H1 (cell line): ENCODE data around the gene LGALS4. TPM values are rescaled to one million over a fixed set of nuclear protein-coding genes. Genes with fewer than 3 reads are reported as not detected.

Experiments used
- CTCF ChIA-PET: fragments of 300-600 bp; sonication (Branson Sonifier 250); formaldehyde crosslinking; loops from one replicate; lab custom pipeline; 2021; ENCODE audit not compliant: partially characterized antibody; lab: Charles Lee
- POLR2A ChIA-PET: fragments of 300-600 bp; sonication (Branson Sonifier 250); formaldehyde crosslinking; loops from one replicate; lab custom pipeline; 2021; ENCODE audit warnings: inconsistent platforms; ENCODE audit not compliant: partially characterized antibody; lab: Charles Lee
- DNase-seq, 2 experiments: peaks; one replicate each; pipeline versions ENCODE4 v3.0.0 to v3.0.0-alpha.2; 2010 to 2022; ENCODE audit warnings: low spot score in 2 of 2, low read depth in 1 of 2, mixed read lengths in 1 of 2
- FAIRE-seq: peaks from 2 replicates; lab custom pipeline; 2011; peaks lifted over from hg19 to GRCh38; lab: Jason Lieb, UNC
- H2AFZ ChIP-seq: 2 replicates; pipeline ENCODE4 v1.8.1; 2012; ENCODE audit warnings: low read length, inconsistent platforms
- H2AK5ac ChIP-seq: 2 replicates; pipeline ENCODE4 v1.6.1; 2013; ENCODE audit warnings: low read depth, low read length
- H2BK120ac ChIP-seq: replicated peaks from 2 replicates; pipeline ENCODE3; 2013; ENCODE audit warnings: low read depth, low read length, inconsistent platforms
- H2BK12ac ChIP-seq: 2 replicates; pipeline ENCODE4 v1.6.1; 2013; ENCODE audit warnings: low read depth, low read length
- H2BK15ac ChIP-seq: 2 replicates; pipeline ENCODE4 v1.6.1; 2013; ENCODE audit warnings: low read length
- H2BK20ac ChIP-seq: 2 replicates; pipeline ENCODE4 v1.6.1; 2013; ENCODE audit warnings: low read length
- H2BK5ac ChIP-seq: 2 replicates; pipeline ENCODE4 v1.6.1; 2013; ENCODE audit warnings: low read depth, low read length
- H3K14ac ChIP-seq: 2 replicates; pipeline ENCODE4 v1.6.1; 2013; ENCODE audit warnings: inconsistent platforms; ENCODE audit not compliant: insufficient read length
- H3K18ac ChIP-seq: 2 replicates; pipeline ENCODE4 v1.6.1; 2013; ENCODE audit warnings: low read length; ENCODE audit errors: extremely low read depth
- H3K23ac ChIP-seq: 2 replicates; pipeline ENCODE4 v1.6.1; 2013; ENCODE audit warnings: inconsistent platforms; ENCODE audit not compliant: insufficient read length
- H3K23me2 ChIP-seq: 2 replicates; pipeline ENCODE4 v1.6.1; 2013; ENCODE audit warnings: low read depth, low read length
- H3K27ac ChIP-seq: 2 replicates; pipeline ENCODE4 v1.6.1; 2011; ENCODE audit warnings: low read depth, low read length, inconsistent platforms
- H3K27me3 ChIP-seq, 4 experiments: replicated peaks in 1 of 4; 1 replicate in 1 of 4; 2 replicates in 3 of 4; pipeline versions ENCODE4 v1.6.1 to v1.8.1; 2011 to 2013; ENCODE audit warnings: low read length in 3 of 4, mild to moderate bottlenecking in 3 of 4, inconsistent platforms in 2 of 4, mixed read lengths in 2 of 4, moderate library complexity in 1 of 4; ENCODE audit not compliant: control insufficient read depth in 3 of 4, insufficient read depth in 3 of 4; ENCODE audit errors: extremely low read depth in 1 of 4
- H3K36me3 ChIP-seq, 4 experiments: 2 replicates each; pipeline versions ENCODE4 v1.6.1 to v1.8.1; 2011 to 2013; ENCODE audit warnings: mild to moderate bottlenecking in 4 of 4, low read length in 3 of 4, moderate library complexity in 2 of 4, control low read depth in 1 of 4, inconsistent platforms in 1 of 4; ENCODE audit not compliant: insufficient read depth in 4 of 4, control insufficient read depth in 2 of 4
- H3K4ac ChIP-seq: replicated peaks from 2 replicates; pipeline ENCODE3; 2013; ENCODE audit warnings: low read length, low read depth, mixed read lengths, inconsistent platforms; ENCODE audit not compliant: insufficient read length
- H3K4me1 ChIP-seq, 4 experiments: replicated peaks in 1 of 4; 1 replicate in 1 of 4; 2 replicates in 3 of 4; pipeline versions ENCODE4 v1.6.1 to v1.8.1; 2011 to 2013; ENCODE audit warnings: low read length in 3 of 4, inconsistent platforms in 2 of 4, mixed read lengths in 1 of 4; ENCODE audit not compliant: insufficient read depth in 4 of 4, control insufficient read depth in 3 of 4
- H3K4me2 ChIP-seq, 2 experiments: 2 replicates each; pipeline versions ENCODE4 v1.6.1 to v1.8.1; 2011 to 2013; ENCODE audit warnings: low read depth in 2 of 2, low read length in 2 of 2, control low read depth in 1 of 2, inconsistent platforms in 1 of 2, mild to moderate bottlenecking in 1 of 2; ENCODE audit not compliant: insufficient read depth in 1 of 2
- H3K4me3 ChIP-seq, 4 experiments: fragments of 200-600, 300-600 bp in 1 of 4; sonication (generic), shearing (Covaris generic), sonication (Bioruptor Twin) in 1 of 4; 2 replicates each; pipeline versions ENCODE4 v1.5.1 to v1.8.1; 2011 to 2016; ENCODE audit warnings: low read length in 4 of 4, low read depth in 3 of 4, control low read depth in 2 of 4, inconsistent platforms in 2 of 4, mild to moderate bottlenecking in 2 of 4, mixed read lengths in 1 of 4, moderate library complexity in 1 of 4; ENCODE audit not compliant: insufficient read depth in 2 of 4; ENCODE audit errors: extremely low read depth in 1 of 4
- H3K56ac ChIP-seq: replicated peaks from 2 replicates; pipeline ENCODE3; 2013; ENCODE audit warnings: low read depth, mild to moderate bottlenecking, mixed read lengths, low read length, inconsistent platforms; ENCODE audit not compliant: insufficient read length
- H3K79me1 ChIP-seq: 2 replicates; pipeline ENCODE4 v1.6.1; 2013; ENCODE audit warnings: low read depth, low read length, control low read depth
- H3K79me2 ChIP-seq, 2 experiments: 2 replicates each; pipeline versions ENCODE4 v1.6.1 to v1.8.1; 2012 to 2013; ENCODE audit warnings: low read length in 2 of 2, mild to moderate bottlenecking in 2 of 2, inconsistent platforms in 1 of 2; ENCODE audit not compliant: insufficient read depth in 2 of 2, control insufficient read depth in 1 of 2
- H3K9ac ChIP-seq, 4 experiments: replicated peaks in 1 of 4; 1 replicate in 1 of 4; 2 replicates in 3 of 4; pipeline versions ENCODE4 v1.6.1 to v1.8.1; 2011 to 2013; ENCODE audit warnings: low read depth in 3 of 4, low read length in 3 of 4, control low read depth in 2 of 4, mild to moderate bottlenecking in 2 of 4, moderate library complexity in 2 of 4, inconsistent platforms in 1 of 4; ENCODE audit errors: extremely low read depth in 1 of 4
- H3K9me3 ChIP-seq, 2 experiments: 2 replicates each; pipeline versions ENCODE4 v1.6.1 to v1.8.1; 2012 to 2013; ENCODE audit warnings: mild to moderate bottlenecking in 2 of 2, moderate library complexity in 2 of 2, control low read depth in 1 of 2, inconsistent platforms in 1 of 2, low read depth in 1 of 2, low read length in 1 of 2, mixed read lengths in 1 of 2; ENCODE audit not compliant: insufficient read depth in 2 of 2
- H4K20me1 ChIP-seq, 2 experiments: replicated peaks in 1 of 2; 2 replicates each; pipeline versions ENCODE3 to v1.8.1; 2011 to 2013; ENCODE audit warnings: inconsistent platforms in 2 of 2, low read length in 2 of 2, mild to moderate bottlenecking in 1 of 2; ENCODE audit not compliant: insufficient read depth in 2 of 2, control insufficient read depth in 1 of 2
- H4K5ac ChIP-seq: 2 replicates; pipeline ENCODE4 v1.6.1; 2013; ENCODE audit warnings: low read length, low read depth, mixed read lengths, inconsistent platforms; ENCODE audit not compliant: insufficient read length
- H4K8ac ChIP-seq: 2 replicates; pipeline ENCODE4 v1.8.0; 2013; ENCODE audit warnings: mild to moderate bottlenecking, moderate library complexity, low read length, inconsistent platforms; ENCODE audit not compliant: insufficient read depth; ENCODE audit errors: extremely low read depth
- H4K91ac ChIP-seq: replicated peaks from 2 replicates; pipeline ENCODE3; 2013; ENCODE audit warnings: low read length, mixed read lengths, inconsistent platforms; ENCODE audit not compliant: insufficient read length
- CTCF ChIP-seq, 3 experiments: IDR thresholded peaks; 1 replicate in 2 of 3; 2 replicates in 1 of 3; pipeline versions ENCODE4 v1.5.1 to v1.6.1; 2011; ENCODE audit warnings: low read length in 3 of 3, mild to moderate bottlenecking in 3 of 3, inconsistent platforms in 2 of 3, low read depth in 1 of 3, moderate library complexity in 1 of 3; ENCODE audit not compliant: insufficient read depth in 1 of 3; ENCODE audit errors: control extremely low read depth in 1 of 3
- HDAC2 ChIP-seq, 2 experiments: fragments of 300-600 bp in 1 of 2; sonication (generic) in 1 of 2; IDR thresholded peaks; 2 replicates each; pipeline ENCODE4 v1.6.1; 2011 to 2012; ENCODE audit warnings: low read depth in 2 of 2, low read length in 2 of 2, mild to moderate bottlenecking in 2 of 2, moderate library complexity in 2 of 2, borderline replicate concordance in 1 of 2, inconsistent platforms in 1 of 2
- MAFK ChIP-seq: IDR thresholded peaks from 2 replicates; pipeline ENCODE4 v1.6.1; 2012; ENCODE audit warnings: low read depth, mild to moderate bottlenecking, improper control_type of control experiment, low read length
- PHF8 ChIP-seq: fragments of 200-600 bp; sonication (generic); conservative IDR thresholded peaks from 2 replicates; pipeline ENCODE4 v1.7.1; 2012; ENCODE audit warnings: low read depth, mild to moderate bottlenecking, inconsistent platforms, low read length, moderate library complexity
- SIN3A ChIP-seq, 2 experiments: IDR thresholded peaks in 1 of 2; conservative IDR thresholded peaks in 1 of 2; 2 replicates each; pipeline ENCODE4 v1.6.1; 2011 to 2012; ENCODE audit warnings: low read length in 2 of 2, improper control_type of control experiment in 1 of 2, low read depth in 1 of 2, mild to moderate bottlenecking in 1 of 2
- SIRT6 ChIP-seq: IDR thresholded peaks from one replicate; pipeline ENCODE4 v1.7.1; 2012; ENCODE audit warnings: low read length, inconsistent platforms
- TAF7 ChIP-seq: optimal IDR thresholded peaks from 2 replicates; pipeline ENCODE3; 2011; ENCODE audit warnings: low read depth, mild to moderate bottlenecking, inconsistent platforms, low read length, moderate library complexity, borderline replicate concordance
- WGBS, 2 experiments: shearing (Covaris generic) in 1 of 2; methylation state at CpG; one replicate each; pipeline versions ENCODE4 v1.1.6 to v1.1.7; 2013 to 2015; ENCODE audit warnings: low lambda C conversion rate in 2 of 2, mixed read lengths in 2 of 2, inconsistent platforms in 1 of 2, low coverage in 1 of 2, missing lambda C conversion rate in 1 of 2; ENCODE audit not compliant: insufficient replicate concordance in 2 of 2, insufficient coverage in 1 of 2, insufficient read length in 1 of 2; ENCODE audit errors: extremely low coverage in 1 of 2, missing lambda C conversion rate in 1 of 2; 5-methylcytosine and 5-hydroxymethylcytosine counted together
- polyA plus RNA-seq, 7 experiments: library from polyadenylated mRNA; depleted of rRNA in 3 of 7; stranded (reverse) in 5 of 7; unstranded in 2 of 7; fragments of >200 nt in 5 of 7; fragments of 200-250 nt in 2 of 7; gene quantifications; 1 replicate in 5 of 7; 2 replicates in 1 of 7; 4 replicates in 1 of 7; pipeline versions ENCODE4 v1.2.1 to v1.2.3, GENCODE V29; 2011 to 2013; ENCODE audit warnings: missing spikeins in 2 of 7, mixed read lengths in 2 of 7
- total RNA-seq: library from RNA; stranded (reverse); fragmentation: NEBNext Ultra II Directional; extraction: Animal tissue kit (Norgen Biotek cat#: 25700); gene quantifications from 2 replicates; pipeline ENCODE4 v1.2.1, GENCODE V29; 2021

The LGALS4 gene
- total and polyA plus RNA-seq, 2 of the 8 experiments (the other 6 are each of a cell fraction or from before 2014, with no cell fraction given): 0.32 to 0.37 TPM

- peak overlapping the region; percentile 94 for H3K4ac ChIP-seq
- H4K91ac ChIP-seq: peak overlapping the region; percentile 93
- 5% methylated on average over 40 of the region's 40 CpGs; no CpG with 5 or more reads in 1 of the 2 experiments for WGBS, 2 experiments
- peaks cover 22 to 28% of the 10 kb centered on the region in 2 experiments for H3K79me2 ChIP-seq
- H2AK5ac ChIP-seq: no peak overlapping the region
- H3K56ac ChIP-seq: peak overlapping the region; percentile 28
- peaks cover 9% of the 10 kb centered on the region; the same call in 1 of the 2 replicates for H3K79me1 ChIP-seq
- ChIA-PET CTCF (interaction anchor here (0.5 to 4.3 kb wide), 6 partner anchors 12 to 42 kb away, joined by 3 to 21 read pairs (median 4); no protein-coding TSS in a partner anchor), POLR2A (interaction anchor here (0.6 to 4.5 kb wide), 18 partner anchors 10 to 564 kb away, joined by 3 to 65 read pairs (median 6); partner anchors contain the start of genes ECH1, MRPS12, RINL and SARS2)
- no peak overlapping the region for H3K23ac ChIP-seq
- peak overlapping the region; percentile 32 for H3K18ac ChIP-seq
- H2BK120ac ChIP-seq: peak overlapping the region; percentile 31
- H4K8ac ChIP-seq: peak overlapping the region; percentile 91; the same call in 1 of the 2 replicates
- peaks cover 12 to 16% of the 10 kb centered on the region in 2 experiments for H4K20me1 ChIP-seq
- peaks cover 2 to 16% (median 11%) of the 10 kb centered on the region in 4 experiments for H3K4me1 ChIP-seq
- FAIRE-seq (no peak), DNase-seq (peak in 1 of 2 experiments; percentile 69)
- peaks cover 0 to 2% of the 10 kb centered on the region in 2 experiments; a peak in 1 of 4 replicates for H3K9me3 ChIP-seq
- peak overlapping the region; percentile 67 to 87 (median 72) for H3K4me3 ChIP-seq
- peak overlapping the region; percentile 70 for H3K27ac ChIP-seq
- peaks cover 14 to 29% (median 17%) of the 10 kb centered on the region in 4 experiments for H3K36me3 ChIP-seq
- peak overlapping the region; percentile 96 to 97 for H3K4me2 ChIP-seq
- H4K5ac ChIP-seq: peak overlapping the region; percentile 75
- no peak overlapping the region; the same call in 1 of the 2 replicates for H2BK15ac ChIP-seq
- 0 out of 2 replicates have a peak overlapping the region, but pooled peaks have one; percentile 19 for H2AFZ ChIP-seq
- no peaks in the 10 kb centered on the region for H3K27me3 ChIP-seq
- no peak overlapping the region for H3K14ac ChIP-seq
- peaks cover 22% of the 10 kb centered on the region for H3K23me2 ChIP-seq
- H2BK5ac ChIP-seq: peak overlapping the region; percentile 76
- H2BK12ac ChIP-seq: peak overlapping the region; percentile 68
- peak overlapping the region; percentile 14 to 81 (median 61) for H3K9ac ChIP-seq
- peak overlapping the region; percentile 72; the same call in 1 of the 2 replicates for H2BK20ac ChIP-seq
- no peak for TF ChIP-seq MAFK
- 0 out of 4 replicates have a peak, but pooled peaks of 1 of the 3 experiments have one; percentile 9 for TF ChIP-seq CTCF (IDR thresholded peaks at IDR 0.05; ENCODE audit: control extremely low read depth in 1 of 3, insufficient read depth in 1 of 3, low read depth in 1 of 3, low read length in 3 of 3)
- TF ChIP-seq TAF7: peak; percentile 43
- 0 out of 4 replicates have a peak, but pooled peaks of 1 of the 2 experiments have one; percentile 25 for TF ChIP-seq HDAC2 (IDR thresholded peaks at IDR 0.05; ENCODE audit: borderline replicate concordance in 1 of 2, low read depth in 2 of 2, low read length in 2 of 2)
- TF ChIP-seq SIRT6: no peak
- TF ChIP-seq SIN3A (conservative IDR thresholded peaks at IDR 0.05 in 1 of 2, IDR thresholded peaks at IDR 0.05 in 1 of 2; ENCODE audit: low read depth in 1 of 2, low read length in 2 of 2): peak in 1 of 2 experiments; percentile 55; a peak in 1 of 4 replicates
- TF ChIP-seq PHF8: peak; percentile 30; the same call in 1 of the 2 replicates
Measured at GRCh38 chr19:38850976-38851621, 38.4 kb upstream of the LGALS4 start.
